HG02798 (cell line): ENCODE data around the gene LRRC7.
"Not testable (repeated sequence)": the region's sequence is repeated elsewhere in the genome, so short reads cannot be mapped to it uniquely, and the experiment has no call there.

Experiments
- ATAC-seq: cut with Tn5 transposase; IDR thresholded peaks from one replicate; pipeline ENCODE4 v1.9.1; 2021; ENCODE audit warnings: mild to moderate bottlenecking; ENCODE audit not compliant: unreplicated experiment, poor library complexity

Gene LRRC7

GRCh38 chr1:69688193-69688592 is 120.5 kb downstream of the LRRC7 start:
- no peak for ATAC-seq

GRCh38 chr1:69691179-69691578 is 123.5 kb downstream of the LRRC7 start:
- ATAC-seq: no peak

GRCh38 chr1:69693921-69694675 is 126.4 kb downstream of the LRRC7 start:
- no peak for ATAC-seq

GRCh38 chr1:69697340-69697739 is 129.6 kb downstream of the LRRC7 start:
- no peak for ATAC-seq

- ATAC-seq: no peak
These were observed 133.0 kb downstream of the LRRC7 start for GRCh38 chr1:69700770-69701169.

- ATAC-seq: no peak
These were observed 134.4 kb downstream of the LRRC7 start for GRCh38 chr1:69702085-69702484.

- ATAC-seq: no peak
These were observed 138.8 kb downstream of the LRRC7 start for GRCh38 chr1:69706473-69706872.

- ATAC-seq: no peak
These were observed 139.4 kb downstream of the LRRC7 start for GRCh38 chr1:69707103-69707502.

- ATAC-seq: no peak
These were observed 142.9 kb downstream of the LRRC7 start for GRCh38 chr1:69710484-69711189.

GRCh38 chr1:69711190-69711930 is 143.6 kb downstream of the LRRC7 start:
- ATAC-seq: no peak

GRCh38 chr1:69717834-69718233 is 150.1 kb downstream of the LRRC7 start:
- ATAC-seq: not testable (repeated sequence)

GRCh38 chr1:69728206-69728605 is 160.5 kb downstream of the LRRC7 start:
- no peak for ATAC-seq

GRCh38 chr1:69733061-69733460 is 165.3 kb downstream of the LRRC7 start:
- no peak for ATAC-seq

GRCh38 chr1:69737527-69738185 is 169.9 kb downstream of the LRRC7 start:
- ATAC-seq: peak; percentile 86

GRCh38 chr1:69738458-69739250 is 170.9 kb downstream of the LRRC7 start:
- no peak for ATAC-seq

- ATAC-seq: no peak
These were observed 171.5 kb downstream of the LRRC7 start for GRCh38 chr1:69739251-69739605.

GRCh38 chr1:69743146-69743545 is 175.4 kb downstream of the LRRC7 start:
- ATAC-seq: no peak

- no peak for ATAC-seq
These were observed 176.7 kb downstream of the LRRC7 start for GRCh38 chr1:69744381-69744780.

- no peak for ATAC-seq
These were observed 179.5 kb downstream of the LRRC7 start for GRCh38 chr1:69747207-69747606.

GRCh38 chr1:69750638-69751037 is 182.9 kb downstream of the LRRC7 start:
- ATAC-seq: no peak
